Muscle layer of colon (tissue), 2 donors: ENCODE results near the gene REPIN1.

ENCODE experiments used
- H3K27ac ChIP-seq: one replicate; pipeline ENCODE4 v1.7.0; 2013; ENCODE audit warnings: low read depth, mild to moderate bottlenecking, low read length, moderate library complexity
- H3K27me3 ChIP-seq, 2 donors: one replicate each; pipeline ENCODE4 v1.7.0; 2013; ENCODE audit warnings: low read length in 2 of 2, mild to moderate bottlenecking in 2 of 2; ENCODE audit not compliant: insufficient read depth in 2 of 2, control insufficient read depth in 1 of 2
- H3K36me3 ChIP-seq: one replicate; pipeline ENCODE4 v1.7.0; 2013; ENCODE audit warnings: mild to moderate bottlenecking, low read length; ENCODE audit not compliant: insufficient read depth
- H3K4me1 ChIP-seq: one replicate; pipeline ENCODE4 v1.7.0; 2013; ENCODE audit warnings: mild to moderate bottlenecking, low read length; ENCODE audit not compliant: insufficient read depth
- H3K4me3 ChIP-seq, 2 donors: one replicate each; pipeline ENCODE4 v1.7.0; 2013; ENCODE audit warnings: low read length in 2 of 2, low read depth in 1 of 2, mild to moderate bottlenecking in 1 of 2, moderate library complexity in 1 of 2
- H3K9ac ChIP-seq: one replicate; pipeline ENCODE4 v1.7.0; 2013; ENCODE audit warnings: low read length
- H3K9me3 ChIP-seq: one replicate; pipeline ENCODE4 v1.7.0; 2013; ENCODE audit warnings: mild to moderate bottlenecking, low read length
- donor health status: abdominal sarcoma.
- donor health status: Adenocarcinoma of cecum.

REPIN1 gene

DNA sequence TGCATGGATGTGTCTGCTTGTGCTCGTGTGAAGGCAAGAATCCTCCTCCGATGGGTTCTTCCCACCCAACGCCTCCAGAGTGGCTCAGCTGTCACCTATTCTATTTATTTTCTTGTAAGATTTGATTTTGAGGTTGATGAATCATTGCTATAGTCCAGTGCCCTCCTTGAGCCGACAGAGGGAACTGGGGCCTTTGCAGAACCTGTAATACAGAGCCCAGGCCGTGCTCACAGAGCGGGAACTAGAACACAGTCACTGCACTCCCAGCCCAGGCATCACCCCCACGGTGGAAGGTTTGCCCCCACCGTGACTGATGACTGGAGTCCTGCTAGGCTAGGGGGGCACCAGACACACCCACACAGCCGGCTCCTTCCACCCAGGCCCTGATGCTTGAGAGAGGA is 29.2 kb upstream of the REPIN1 start:
- H3K36me3 ChIP-seq, result peaks cover 4% of the 10 kb centered on the region
- H3K27me3 ChIP-seq, result no peaks in the 10 kb centered on the region
- H3K4me1 ChIP-seq, result peaks cover 59% of the 10 kb centered on the region
- no peaks in the 10 kb centered on the region for H3K9me3 ChIP-seq
- no peak overlapping the region for H3K9ac ChIP-seq
- peak overlapping the region; percentile 86 for H3K27ac ChIP-seq
- H3K4me3 ChIP-seq, result peak overlapping the region; percentile 50 to 69

DNA sequence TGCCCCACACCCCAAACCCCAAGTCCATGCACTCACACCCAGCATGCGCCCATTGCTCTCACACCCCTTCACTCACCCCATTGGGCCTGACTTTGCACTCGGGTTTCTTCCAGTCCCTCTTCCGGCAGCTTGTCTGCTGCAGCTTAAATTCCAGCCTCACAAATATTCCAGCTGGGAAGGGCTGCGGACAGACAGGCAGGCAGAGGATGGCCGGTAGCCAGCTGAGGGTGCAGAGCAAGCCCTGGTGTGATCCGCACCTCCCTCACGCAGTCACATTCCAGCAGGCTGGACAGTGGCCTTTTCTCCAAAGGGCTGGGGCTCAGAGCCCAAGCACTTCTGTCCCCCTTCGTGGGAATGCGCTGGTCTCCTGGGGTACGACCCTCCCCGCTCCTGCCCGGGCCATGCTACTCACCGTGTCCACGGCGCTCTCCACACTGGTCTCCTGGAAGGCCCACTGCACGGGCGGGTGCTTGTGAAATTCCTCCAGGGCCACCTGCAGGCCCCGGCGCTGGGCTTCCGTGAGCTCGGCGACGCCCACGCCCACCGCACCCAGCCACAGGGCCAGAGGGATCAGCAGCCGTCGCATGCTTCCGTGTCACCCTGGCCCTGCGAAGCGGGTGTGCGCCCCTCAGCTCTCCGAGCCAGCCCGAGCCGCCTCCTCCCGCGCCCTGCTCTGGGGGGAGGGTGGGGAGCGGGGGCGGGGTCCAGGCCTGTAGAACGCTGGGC is 28.4 kb upstream of the REPIN1 start:
- Histone ChIP-seq H3K27me3 (no peaks in the 10 kb centered on the region), H3K4me1 (peaks cover 51% of the 10 kb centered on the region), H3K27ac (peak overlapping the region; percentile 86), H3K36me3 (peaks cover 4% of the 10 kb centered on the region), H3K9ac (no peak overlapping the region), H3K4me3 (peak overlapping the region; percentile 50 to 69), H3K9me3 (no peaks in the 10 kb centered on the region)

DNA sequence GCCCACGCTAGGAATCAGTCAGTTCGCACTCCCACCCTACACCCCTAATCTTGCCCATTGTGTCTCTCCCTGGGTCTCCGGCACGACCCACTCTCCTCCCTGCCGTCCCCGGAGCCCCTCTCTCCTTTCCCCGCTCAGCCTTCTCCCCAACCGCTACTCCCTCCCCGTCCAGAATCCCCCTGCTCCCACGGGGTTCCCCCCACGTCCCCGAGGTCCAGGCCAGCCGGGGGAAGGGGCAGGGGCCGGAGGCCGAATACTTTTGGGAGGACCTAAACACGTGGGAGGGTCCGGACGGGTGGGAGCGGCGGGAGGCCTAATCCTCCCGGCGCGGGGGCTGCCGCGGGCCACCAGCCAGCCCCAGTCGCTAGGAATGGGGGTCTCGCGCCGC is 27.8 kb upstream of the REPIN1 start:
- Histone ChIP-seq H3K4me1 (peaks cover 45% of the 10 kb centered on the region), H3K36me3 (peaks cover 4% of the 10 kb centered on the region), H3K9ac (peak overlapping the region; percentile 74), H3K9me3 (no peaks in the 10 kb centered on the region), H3K27me3 (no peaks in the 10 kb centered on the region), H3K4me3 (peak overlapping the region; percentile 50 to 69), H3K27ac (peak overlapping the region; percentile 86)

- no peaks in the 10 kb centered on the region for H3K27me3 ChIP-seq
- peak within 1 kb of the TSS; percentile 86 for H3K27ac ChIP-seq
- H3K36me3 ChIP-seq, result peaks cover 4% of the 10 kb centered on the region
- peak within 1 kb of the TSS; percentile 74 for H3K9ac ChIP-seq
- H3K4me1 ChIP-seq, result peaks cover 38% of the 10 kb centered on the region
- H3K9me3 ChIP-seq, result no peaks in the 10 kb centered on the region
- peak within 1 kb of the TSS; percentile 50 to 69 for H3K4me3 ChIP-seq
Measured at GRCh38 chr7:150341263-150342120, 27.1 kb upstream of the REPIN1 start, which contains the start of gene RARRES2. Gene RARRES2, minus strand, starts transcription at chr7:150341629. Its CDS starts 1,020 bp downstream, at chr7:150340609.

GRCh38 chr7:150342121-150342408 is 26.6 kb upstream of the REPIN1 start:
- no peak overlapping the region for H3K4me3 ChIP-seq
- peaks cover 34% of the 10 kb centered on the region for H3K4me1 ChIP-seq
- no peaks in the 10 kb centered on the region for H3K9me3 ChIP-seq
- peak overlapping the region; percentile 86 for H3K27ac ChIP-seq
- H3K9ac ChIP-seq, result no peak overlapping the region
- H3K36me3 ChIP-seq, result peaks cover 4% of the 10 kb centered on the region
- H3K27me3 ChIP-seq, result no peaks in the 10 kb centered on the region

- no peaks in the 10 kb centered on the region for H3K27me3 ChIP-seq
- H3K4me3 ChIP-seq, result no peak overlapping the region
- no peak overlapping the region for H3K9ac ChIP-seq
- no peaks in the 10 kb centered on the region for H3K9me3 ChIP-seq
- H3K27ac ChIP-seq, result no peak overlapping the region
- H3K36me3 ChIP-seq, result peaks cover under 1% of the 10 kb centered on the region
- peaks cover 23% of the 10 kb centered on the region for H3K4me1 ChIP-seq
Measured at GRCh38 chr7:150343225-150343624, 25.4 kb upstream of the REPIN1 start.

DNA sequence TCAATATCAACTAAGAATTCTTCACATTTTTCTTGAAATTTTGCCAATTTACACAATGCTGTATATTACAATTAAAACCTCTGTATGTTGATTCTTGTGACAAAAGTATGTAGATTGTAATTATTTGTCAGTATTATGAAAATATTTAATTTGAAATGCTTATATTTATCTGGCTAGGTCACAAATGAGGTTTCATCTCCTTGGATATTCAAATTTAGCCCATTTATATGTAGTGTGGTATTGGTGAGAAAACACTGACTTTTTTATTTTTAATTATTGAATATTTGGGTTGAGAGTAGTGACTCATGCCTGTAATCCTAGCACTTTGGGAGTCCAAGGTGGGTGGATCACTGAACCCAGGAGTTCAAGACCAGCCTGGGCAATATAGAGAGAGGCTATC is 24.3 kb upstream of the REPIN1 start:
- Histone ChIP-seq H3K27me3 (no peaks in the 10 kb centered on the region), H3K36me3 (no peaks in the 10 kb centered on the region)

DNA sequence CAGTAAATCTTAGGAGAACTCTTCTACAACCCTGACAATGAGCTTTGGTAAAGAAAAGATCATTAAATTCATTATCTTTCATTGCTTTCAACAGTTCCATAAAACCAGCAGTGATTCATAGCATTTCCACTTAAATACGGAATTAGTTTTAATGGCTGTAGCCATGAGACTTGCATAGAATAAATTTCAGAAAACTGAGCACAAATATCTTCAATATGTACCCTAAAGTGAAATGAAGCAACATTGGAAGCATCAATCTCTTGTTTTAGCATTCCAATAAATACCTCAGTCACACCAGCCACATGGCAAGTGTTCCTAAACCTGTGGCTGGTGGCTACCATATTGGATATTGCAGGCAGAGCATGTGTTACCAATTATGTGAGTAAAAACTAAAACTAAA is 23.6 kb upstream of the REPIN1 start:
- Histone ChIP-seq H3K4me3 (no peak overlapping the region), H3K4me1 (peaks cover 6% of the 10 kb centered on the region), H3K9me3 (no peaks in the 10 kb centered on the region), H3K27me3 (no peaks in the 10 kb centered on the region), H3K9ac (no peak overlapping the region), H3K36me3 (no peaks in the 10 kb centered on the region), H3K27ac (no peak overlapping the region)

More for the DNA sequence above, 24.3 kb upstream of the REPIN1 start:
- Histone ChIP-seq H3K27ac (no peak overlapping the region), H3K9ac (no peak overlapping the region), H3K4me1 (peaks cover 12% of the 10 kb centered on the region), H3K9me3 (no peaks in the 10 kb centered on the region), H3K4me3 (no peak overlapping the region)

GRCh38 chr7:150346922-150347321 is 21.7 kb upstream of the REPIN1 start:
- Histone ChIP-seq H3K4me3 (no peak overlapping the region), H3K27me3 (no peaks in the 10 kb centered on the region), H3K9me3 (no peaks in the 10 kb centered on the region)

GRCh38 chr7:150351587-150352194 is 16.9 kb upstream of the REPIN1 start:
- Histone ChIP-seq H3K9me3 (no peaks in the 10 kb centered on the region), H3K4me1 (peaks cover 15% of the 10 kb centered on the region), H3K27me3 (no peaks in the 10 kb centered on the region), H3K4me3 (no peak overlapping the region), H3K36me3 (no peaks in the 10 kb centered on the region), H3K27ac (no peak overlapping the region), H3K9ac (no peak overlapping the region)

More at GRCh38 chr7:150346922-150347321, 21.7 kb upstream of the REPIN1 start:
- Histone ChIP-seq H3K36me3 (no peaks in the 10 kb centered on the region), H3K4me1 (peaks cover 6% of the 10 kb centered on the region), H3K27ac (no peak overlapping the region), H3K9ac (no peak overlapping the region)

GRCh38 chr7:150355666-150356059 is 13.0 kb upstream of the REPIN1 start:
- Histone ChIP-seq H3K4me1 (peaks cover 15% of the 10 kb centered on the region), H3K4me3 (no peak overlapping the region), H3K9ac (no peak overlapping the region), H3K27me3 (no peaks in the 10 kb centered on the region), H3K9me3 (no peaks in the 10 kb centered on the region), H3K36me3 (no peaks in the 10 kb centered on the region), H3K27ac (peak overlapping the region; percentile 35)
